GM18858 (cell line): Measurements from ENCODE around the gene TRMT2B.
"Not testable (repeated sequence)": the region's sequence is repeated elsewhere in the genome, so short reads cannot be mapped to it uniquely, and the experiment has no call there.

Source experiments
- ATAC-seq: cut with Tn5 transposase; IDR thresholded peaks from one replicate; pipeline ENCODE4 v1.9.1; 2021; ENCODE audit not compliant: unreplicated experiment

The TRMT2B gene, protein sequence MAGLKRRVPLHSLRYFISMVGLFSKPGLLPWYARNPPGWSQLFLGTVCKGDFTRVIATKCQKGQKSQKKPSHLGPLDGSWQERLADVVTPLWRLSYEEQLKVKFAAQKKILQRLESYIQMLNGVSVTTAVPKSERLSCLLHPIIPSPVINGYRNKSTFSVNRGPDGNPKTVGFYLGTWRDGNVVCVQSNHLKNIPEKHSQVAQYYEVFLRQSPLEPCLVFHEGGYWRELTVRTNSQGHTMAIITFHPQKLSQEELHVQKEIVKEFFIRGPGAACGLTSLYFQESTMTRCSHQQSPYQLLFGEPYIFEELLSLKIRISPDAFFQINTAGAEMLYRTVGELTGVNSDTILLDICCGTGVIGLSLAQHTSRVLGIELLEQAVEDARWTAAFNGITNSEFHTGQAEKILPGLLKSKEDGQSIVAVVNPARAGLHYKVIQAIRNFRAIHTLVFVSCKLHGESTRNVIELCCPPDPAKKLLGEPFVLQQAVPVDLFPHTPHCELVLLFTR

DNA sequence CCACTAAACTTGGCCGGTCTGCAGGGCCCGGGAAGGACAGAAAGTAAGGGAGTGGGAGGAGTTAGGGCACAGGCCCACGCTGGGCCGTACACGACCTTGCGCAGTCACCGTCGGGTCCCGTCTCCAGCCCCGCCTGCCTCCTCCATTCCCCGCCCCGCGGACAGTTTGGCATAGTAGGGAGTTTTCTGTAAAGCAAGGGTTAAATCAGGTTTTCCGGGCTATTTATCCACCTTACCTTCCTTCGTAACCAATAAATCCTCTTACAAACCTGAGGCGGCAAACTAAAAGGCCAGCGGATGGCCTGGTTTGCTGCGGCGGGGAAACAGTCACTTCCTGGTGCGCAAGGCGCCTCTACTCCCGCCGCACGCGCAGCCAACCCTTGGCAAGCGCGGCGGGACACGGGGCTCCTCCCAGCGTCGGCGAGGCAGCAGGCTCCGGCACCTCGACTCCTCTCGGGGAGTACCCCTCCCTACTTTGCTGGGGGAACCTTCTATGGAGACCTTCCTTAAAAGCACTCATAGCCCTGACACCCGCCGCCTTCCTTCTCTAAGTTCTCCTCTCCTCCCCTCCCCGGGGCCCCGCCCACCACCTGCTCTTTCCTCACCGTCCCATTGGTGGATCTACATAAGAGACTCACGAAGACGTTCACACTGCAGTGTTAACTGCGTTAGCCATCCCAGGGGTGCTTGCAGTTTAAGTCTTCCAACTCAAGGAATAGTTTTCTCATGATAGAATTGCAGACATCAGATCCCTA, at the start of gene TRMT2B:
TSS of gene TRMT2B (minus strand) at position 563 of the 754 bp plus-strand sequence. CDS start 9,822 bp downstream, outside the sequence.
- peak; percentile 80 for ATAC-seq

DNA sequence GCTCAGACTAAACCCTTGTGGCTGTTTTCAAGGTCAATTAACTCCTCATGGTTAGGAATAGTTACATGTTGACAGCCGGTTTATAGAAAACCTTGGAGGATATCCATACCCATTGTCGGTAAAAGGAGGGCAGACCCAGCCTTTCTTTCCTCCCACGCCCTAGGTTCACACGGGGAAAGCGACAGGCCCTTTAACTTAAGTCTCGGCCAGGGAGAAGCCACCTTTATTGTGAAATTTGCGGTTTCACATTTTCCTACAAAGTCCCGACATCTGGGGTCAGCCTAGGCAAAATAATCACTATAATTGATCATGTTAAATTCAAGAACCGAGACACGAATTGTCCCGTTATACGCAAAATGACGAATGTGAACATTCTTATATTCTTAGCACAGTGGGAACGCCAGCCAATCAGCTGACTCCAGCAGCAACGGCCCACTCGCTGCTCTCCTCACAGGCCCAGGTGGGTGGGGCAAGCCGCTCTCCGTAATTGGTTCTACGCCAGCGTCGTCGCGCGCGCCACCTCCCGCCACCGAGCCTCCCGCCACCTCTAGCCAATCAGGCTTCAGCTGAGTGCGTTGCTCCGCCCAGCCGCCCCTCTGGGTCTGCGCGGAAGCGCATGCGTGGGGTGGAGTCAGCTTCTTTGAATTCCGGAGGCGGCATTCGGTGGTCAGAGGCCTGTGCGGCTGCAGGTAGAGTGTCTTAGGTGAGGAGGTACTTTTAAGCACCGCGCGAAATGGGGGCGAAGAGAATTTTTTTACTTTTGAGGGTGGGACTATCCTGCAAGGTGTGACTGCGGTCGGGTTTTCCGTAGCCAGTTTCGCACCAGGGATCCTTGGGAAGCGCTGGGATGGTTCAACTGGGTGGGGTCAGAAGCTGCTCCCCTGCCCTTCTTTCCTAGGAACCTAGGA, 45.9 kb upstream of the TRMT2B start, which contains the start of gene CENPI:
TSS of gene CENPI (plus strand) at position 659 of the 908 bp plus-strand sequence. CDS start 2,867 bp downstream, outside the sequence.
- peak; percentile 95 for ATAC-seq

DNA sequence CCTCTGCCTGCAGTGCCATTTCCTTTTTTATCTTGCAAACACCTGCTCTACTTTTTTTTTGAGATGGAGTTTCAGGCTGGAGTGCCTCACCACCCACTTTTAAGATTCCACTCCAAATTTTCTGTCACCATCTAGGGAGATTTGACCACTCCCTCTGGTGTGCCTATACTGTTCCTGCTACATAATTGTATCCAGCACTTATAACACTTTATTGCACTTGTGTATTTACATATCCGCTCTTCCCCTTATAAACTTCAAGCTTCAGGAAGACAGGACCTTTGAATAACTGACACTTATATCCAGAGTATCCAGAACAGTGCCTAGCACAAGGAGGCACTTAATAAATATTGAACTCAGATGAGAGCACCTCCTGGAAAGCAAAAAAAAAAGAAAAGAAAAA, 39.9 kb upstream of the TRMT2B start:
- no peak for ATAC-seq

DNA sequence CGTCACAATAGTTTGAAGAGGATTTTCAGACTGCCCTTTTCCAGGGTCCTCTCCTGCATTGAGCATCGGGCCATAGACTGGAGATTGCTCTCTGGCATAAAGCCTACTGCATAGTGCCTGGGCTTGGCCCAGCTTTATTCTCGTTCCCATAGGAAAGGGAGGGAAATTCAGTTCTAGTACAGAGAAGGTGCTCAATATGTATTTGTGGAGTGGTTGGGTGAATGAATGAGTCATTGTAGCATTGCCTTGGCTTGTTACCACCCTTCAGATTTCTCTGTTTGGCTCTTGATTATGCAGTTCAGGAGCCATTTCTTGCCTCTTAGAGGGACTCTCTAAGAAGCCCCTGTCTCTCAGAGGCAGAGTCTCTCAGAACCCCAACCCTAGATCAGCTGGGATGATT, 29.3 kb upstream of the TRMT2B start:
- no peak for ATAC-seq

DNA sequence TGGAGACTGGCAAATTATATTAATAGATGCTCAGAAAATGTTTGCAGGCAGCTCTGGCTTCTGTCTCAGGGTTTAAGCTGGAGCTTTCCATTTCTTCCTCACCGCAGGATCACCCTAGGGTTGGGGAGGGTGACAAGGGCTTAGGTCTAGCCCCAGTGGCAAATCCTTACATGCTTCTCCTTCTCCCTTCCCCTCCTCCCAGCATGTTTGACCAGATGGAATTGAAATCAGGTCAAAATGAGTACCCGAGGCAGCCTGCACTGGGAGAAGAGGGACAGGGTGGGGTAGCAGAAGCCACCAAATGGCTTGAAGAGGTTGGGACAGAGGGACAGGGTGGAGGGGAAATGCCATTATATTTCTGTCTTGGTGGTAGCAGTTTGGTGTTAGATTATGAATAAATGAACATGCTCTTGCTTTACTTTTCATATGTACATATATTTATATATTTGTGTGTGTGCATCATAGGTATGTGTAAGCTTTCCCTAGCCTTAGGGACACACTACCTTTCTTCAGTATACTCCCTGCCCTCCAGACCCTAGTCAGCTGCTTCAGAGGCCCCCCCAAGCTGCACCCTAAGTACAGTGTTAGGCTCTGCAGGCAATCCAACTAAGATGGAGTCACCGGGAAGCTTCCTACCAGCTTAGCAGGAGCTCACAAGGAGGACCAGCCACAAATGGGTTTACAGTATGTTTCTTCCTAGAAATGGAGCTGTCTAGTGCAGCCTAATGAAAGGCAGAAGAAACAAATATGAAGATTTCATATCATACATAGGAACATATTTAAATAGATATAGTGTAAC, 28.6 kb upstream of the TRMT2B start:
- ATAC-seq: no peak

DNA sequence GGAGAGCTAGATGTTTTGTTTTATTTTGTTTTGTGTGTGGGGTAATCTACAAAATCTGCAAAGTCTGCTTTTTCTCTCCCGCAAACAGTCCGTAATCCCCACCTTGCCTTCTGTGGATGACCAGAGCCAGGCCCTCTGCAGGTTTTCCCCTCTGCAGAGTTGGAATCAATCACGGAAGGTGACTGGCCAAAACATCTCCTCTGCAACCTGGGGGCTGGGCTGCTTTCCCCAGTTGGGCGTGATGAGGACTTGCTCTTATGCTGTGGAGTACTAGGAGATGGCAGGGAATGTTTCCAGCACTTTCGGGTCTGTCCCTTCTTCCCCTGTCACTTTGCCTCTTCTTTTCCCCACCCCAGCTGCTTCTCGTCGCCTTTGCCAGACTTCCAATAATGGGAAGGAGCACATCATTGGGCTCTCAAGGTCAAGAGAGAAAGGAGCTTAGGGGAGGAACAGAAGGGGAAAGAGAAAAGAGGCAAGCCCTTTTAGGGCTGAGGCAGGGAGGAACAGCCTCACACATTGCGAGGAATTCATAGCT, 27.9 kb upstream of the TRMT2B start:
- no peak for ATAC-seq

DNA sequence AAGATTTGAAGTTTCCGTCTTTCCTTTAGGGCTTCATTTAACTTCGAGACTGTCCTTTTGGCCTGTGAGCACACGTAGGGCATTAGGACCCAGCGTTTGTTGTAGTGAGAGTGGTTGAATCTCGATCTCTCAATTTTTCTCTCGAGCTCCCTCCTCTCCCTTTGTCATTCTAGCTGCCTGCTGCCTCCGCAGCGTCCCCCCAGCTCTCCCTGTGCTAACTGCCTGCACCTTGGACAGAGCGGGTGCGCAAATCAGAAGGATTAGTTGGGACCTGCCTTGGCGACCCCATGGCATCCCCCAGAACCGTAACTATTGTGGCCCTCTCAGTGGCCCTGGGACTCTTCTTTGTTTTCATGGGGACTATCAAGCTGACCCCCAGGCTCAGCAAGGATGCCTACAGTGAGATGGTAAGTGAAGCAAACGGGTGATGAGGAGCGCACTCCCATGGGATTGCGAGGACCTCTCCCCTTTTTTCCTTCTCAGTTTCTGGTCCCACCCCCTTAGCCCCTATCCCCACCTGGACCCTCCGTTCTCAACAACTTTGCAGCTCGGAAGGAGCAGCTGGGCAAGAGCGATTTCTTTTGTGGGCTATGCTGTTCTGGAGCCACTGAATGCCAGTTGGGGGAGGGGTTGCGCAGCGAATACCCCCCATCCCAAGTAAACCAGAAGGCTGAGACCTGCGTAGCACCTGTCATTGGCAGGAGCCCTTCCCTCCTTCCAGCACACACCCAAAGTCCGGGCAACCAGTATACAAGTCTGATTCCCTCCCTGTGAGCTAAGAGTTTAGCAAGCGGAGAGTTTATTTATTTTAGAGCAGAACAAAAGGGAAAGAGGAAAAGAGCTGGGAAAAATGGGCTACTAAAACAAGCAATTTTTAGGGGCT, 27.0 kb upstream of the TRMT2B start, which contains the start of gene TMEM35A:
TSS of gene TMEM35A (plus strand) at position 164 of the 883 bp plus-strand sequence. CDS start at position 288, 124 bp downstream.
- no peak for ATAC-seq

DNA sequence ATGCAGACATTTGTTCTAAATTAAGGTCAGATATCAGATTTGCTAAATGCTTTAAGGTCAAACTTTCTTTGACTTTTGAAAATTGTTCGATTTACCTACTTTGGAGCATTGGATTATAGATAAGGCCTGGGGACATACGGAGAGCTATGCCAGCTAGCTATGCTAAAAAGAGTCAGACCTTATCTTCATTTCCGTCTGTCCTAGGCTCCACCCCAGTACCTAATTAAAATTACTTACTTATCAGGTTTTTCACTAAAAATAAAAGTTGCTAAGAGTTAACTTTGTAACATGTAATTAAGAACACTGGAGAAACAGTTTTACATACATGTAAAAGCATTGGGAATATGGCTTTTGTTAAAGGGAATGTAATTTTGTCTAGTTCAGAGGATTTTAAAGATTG, 19.7 kb upstream of the TRMT2B start:
- no peak for ATAC-seq

DNA sequence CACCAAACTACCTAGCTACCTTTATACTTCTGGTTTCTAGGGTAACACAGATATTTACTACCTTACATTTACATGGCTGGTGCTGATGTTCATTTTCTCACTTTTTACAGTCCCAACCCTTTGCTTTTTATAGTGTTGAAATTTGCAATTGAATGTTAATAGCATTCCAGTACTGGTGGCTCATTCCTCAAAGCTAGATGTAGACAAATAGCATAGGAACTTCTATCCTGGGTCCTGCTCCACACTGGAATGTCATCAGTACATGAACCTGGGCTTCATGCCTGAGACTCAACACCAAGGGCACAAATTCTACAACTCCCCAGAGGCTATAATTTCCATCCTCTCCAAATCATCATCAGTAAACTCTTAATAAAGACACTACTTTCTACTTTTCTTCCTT, 10.3 kb upstream of the TRMT2B start:
- no peak for ATAC-seq

DNA sequence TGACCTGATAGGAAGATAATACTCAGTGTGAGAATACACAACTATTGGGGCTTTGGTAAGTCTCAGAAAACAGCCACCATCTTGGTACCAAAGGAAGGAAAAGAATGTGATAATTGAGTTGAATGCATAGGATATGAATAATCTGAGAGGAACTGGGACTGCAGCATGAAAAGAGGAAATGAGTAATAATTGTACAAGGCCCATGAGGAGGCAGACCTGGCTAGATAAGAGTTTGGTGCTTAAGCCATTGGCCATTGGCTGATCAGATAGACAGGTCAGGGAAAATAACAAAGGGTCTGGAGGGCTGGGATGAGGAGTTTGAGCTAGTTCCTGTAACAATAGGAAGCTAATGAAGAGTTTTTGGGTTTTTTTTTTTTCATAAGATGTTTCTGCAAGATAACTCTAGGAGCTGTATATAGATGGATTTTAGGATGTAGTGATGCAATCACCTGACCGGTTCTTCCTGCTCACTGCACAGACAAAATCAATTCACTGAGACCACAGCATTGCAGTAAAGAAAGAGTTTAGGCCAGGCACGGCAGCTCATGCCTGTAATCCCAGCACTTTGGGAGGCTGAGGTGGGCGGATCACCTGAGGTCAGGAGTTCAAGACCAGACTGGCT, 5.3 kb upstream of the TRMT2B start:
- peak; percentile 96 for ATAC-seq

DNA sequence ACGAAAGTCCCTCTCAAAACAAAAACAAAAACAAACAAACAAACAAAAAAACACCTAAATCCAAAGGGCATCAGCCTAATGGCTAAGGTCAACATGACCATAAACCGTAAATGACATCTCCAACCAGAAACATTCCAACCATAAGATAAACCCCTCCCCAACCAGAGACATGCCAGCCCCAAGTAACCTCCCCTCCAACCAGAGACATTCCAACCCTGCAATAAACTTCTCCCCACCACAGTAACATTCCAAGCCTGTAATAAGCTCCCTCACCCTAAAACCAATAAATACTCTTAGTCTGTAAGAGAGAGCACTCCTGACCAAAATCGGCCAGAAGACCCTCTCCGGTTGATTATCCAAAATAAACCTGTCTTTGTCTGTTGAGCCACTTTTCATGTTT, 4.6 kb upstream of the TRMT2B start:
- ATAC-seq: not testable (repeated sequence)

DNA sequence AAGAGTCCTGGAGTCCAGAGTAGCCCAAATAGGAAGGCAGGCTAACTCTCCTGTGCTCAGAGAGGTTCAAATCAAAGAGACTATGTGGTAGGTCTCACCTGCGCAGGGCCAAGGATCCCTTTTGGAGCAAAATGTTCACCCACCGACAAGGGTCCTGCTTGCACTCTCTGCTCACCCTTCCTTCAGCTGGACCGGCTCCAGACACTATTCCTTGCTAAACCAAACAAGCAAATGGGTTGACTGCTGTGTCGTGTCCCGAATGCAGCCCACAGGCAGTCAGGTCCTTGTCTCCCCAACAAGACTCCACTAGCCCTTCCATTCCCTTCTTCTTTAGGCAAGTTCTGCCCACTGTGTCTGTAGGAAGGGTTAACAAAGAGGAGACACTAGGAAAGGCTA, 760 bp downstream of the TRMT2B start:
- no peak for ATAC-seq

DNA sequence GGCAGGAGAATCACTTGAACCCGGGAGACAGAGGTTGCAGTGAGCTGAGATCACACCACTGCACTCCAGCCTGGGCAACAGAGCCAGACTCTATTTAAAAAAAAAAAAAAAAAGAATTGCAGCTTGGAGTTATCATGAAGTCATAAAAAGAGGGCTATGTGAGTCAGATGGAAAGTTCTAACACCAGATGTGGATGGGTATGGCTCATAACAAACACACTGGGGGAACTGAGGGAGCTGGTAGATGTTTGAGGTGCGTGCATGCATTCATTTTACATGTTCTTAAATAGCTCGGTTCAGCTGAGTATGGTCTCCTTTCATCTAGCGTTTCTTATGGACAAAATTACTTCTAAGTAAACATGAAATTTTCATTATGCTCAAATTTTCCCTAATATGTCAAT, 11.7 kb downstream of the TRMT2B start:
- no peak for ATAC-seq

DNA sequence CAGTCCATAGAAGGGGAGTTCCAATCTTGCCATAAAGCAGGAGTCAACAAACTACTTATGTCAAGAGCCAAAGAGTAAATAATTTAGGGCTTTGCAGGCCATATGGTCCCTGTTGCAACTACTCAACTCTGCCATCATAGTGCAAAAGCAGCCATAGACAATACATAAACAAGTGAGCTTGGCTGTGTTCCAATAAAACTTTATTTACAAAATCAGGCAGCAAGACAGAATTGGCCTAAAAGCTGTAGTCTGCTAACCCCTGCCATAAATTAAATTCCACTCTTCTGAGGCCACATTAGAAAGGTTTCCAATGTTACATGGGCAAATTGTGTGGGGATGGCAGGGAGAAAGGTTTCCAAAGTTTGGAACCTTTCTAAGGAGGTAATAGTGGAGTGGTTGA, 14.7 kb downstream of the TRMT2B start:
- ATAC-seq: no peak

DNA sequence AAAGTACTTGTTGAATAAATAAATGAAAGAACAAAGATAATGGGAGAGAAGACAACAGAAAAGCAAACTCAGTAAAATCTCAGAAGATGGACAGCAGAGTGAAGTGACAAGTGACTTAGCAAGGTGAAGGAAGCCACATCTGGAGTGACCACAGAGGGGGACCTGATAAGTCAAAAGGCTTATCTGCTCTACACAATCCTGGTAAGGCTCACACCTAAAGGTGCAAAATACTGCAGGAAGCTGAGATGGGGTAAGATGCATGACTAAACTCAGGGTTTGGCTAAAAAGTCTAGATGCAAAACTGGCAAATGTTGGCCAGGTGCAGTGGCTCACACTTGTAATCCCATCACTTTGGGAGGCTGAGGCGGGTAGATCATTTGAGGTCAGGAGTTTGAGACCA, 22.2 kb downstream of the TRMT2B start:
- no peak for ATAC-seq

DNA sequence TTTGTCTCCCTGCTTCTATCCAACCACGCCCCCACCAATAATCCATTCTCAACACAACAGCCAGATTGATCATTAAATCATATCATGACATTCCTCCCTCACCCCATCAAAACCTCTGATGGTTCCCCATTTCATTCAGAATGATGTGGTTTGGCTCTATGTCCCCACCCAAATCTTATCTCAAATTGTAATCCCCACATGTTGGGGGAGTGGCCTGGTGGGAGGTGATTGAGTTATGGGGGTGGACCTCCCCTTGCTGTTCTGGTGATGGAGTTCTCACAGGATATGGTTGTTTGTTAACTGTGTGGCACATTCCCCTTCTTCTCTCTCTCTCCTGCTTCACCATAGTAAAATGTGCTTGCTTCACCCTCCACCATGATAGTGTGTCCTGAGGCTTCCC, 23.3 kb downstream of the TRMT2B start:
- no peak for ATAC-seq

DNA sequence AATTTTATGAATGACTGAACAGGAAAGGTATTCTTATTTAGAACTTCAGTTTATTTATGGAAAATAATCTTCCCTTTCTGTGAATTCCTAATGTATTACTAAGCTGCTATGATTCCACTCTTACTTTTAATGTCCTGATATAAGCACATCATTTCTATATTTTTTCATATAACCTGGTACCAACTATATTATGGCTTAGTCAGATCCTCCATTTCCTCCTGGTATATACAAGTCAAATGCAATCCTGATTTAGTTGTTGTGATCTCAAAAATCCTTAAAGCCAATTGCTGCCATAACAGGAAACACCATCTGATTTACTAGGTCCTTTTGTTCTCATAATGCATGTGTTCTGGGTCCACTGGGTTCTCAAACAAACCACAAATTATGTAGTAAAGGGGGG, 26.8 kb downstream of the TRMT2B start:
- ATAC-seq: no peak

DNA sequence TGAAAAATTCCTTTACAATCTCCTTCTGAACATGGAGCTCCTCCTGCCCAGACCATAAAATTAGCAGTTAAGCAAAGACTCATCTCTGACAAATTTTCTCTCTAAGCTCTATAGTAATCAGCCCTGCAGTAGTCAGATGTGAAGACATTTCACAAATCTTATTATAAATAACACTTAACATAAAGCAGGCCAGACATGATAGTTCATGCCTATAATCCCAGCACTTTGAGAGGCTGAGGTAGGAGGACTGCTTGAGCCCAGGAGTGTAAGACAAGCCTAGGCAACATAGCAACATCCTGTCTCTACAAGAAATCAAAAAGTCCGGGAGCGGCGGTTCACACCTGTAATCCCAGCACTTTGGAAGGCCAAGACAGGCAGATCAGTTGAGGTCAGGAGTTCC, 29.9 kb downstream of the TRMT2B start:
- no peak for ATAC-seq
